ENCODE results near the gene PDS5A.

- TF ChIP-seq EZH2 (IDR thresholded peaks at IDR 0.05; ENCODE audit: insufficient read depth, poor library complexity, severe bottlenecking) = no peak
- TF ChIP-seq EZH2phosphoT487 (IDR thresholded peaks at IDR 0.05; ENCODE audit: insufficient read depth, low read depth) = no peak
These were observed 694 bp downstream of the PDS5A start for GRCh38 chr4:39976945-39977488.
